ENCODE data around the gene SUGP2.
"Not testable (repeated sequence)": the region's sequence is repeated elsewhere in the genome, so short reads cannot be mapped to it uniquely, and the experiment has no call there.

SUGP2 gene

GRCh38 chr19:19028526-19028925 lies 4.8 kb downstream of the SUGP2 start:
- no peak for DNase-seq

- DNase-seq: no peak
Observed at GRCh38 chr19:19027228-19027627, 6.1 kb downstream of the SUGP2 start.

DNA sequence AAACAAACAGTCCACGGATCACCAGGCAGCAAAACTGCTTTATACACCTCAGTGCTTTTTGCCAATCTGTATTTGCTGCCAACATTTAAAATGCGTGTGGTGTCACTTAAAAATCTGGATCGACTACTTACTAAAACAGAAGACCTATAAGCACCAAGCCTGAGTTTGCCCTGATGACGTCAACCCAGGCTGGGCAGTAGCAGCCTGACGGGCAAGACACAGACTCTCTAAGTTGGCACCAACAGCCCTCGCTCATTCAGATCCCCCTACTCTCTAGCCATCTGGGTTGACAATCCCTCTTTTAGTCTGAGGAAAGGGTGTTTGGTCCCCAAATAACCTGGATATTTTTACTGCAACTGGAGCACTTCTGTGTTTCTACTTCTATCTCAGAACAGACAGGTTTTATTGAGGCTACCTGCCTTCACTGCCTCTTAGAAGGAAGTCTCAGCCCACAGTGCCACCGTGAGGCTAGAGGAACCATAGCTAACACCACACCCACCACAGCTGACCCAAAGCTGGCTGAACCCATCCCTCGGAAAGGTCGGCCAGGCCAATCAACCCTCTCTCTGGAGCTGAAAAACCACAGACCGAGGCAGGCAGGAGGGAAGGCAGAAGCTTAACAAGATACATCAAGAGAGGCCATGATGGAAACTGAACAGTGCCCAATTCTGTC lies 6.9 kb downstream of the SUGP2 start:
- no peak for DNase-seq

GRCh38 chr19:19025861-19026260 lies 7.5 kb downstream of the SUGP2 start:
- no peak for DNase-seq

GRCh38 chr19:19023376-19023775 lies 9.9 kb downstream of the SUGP2 start:
- DNase-seq: not testable (repeated sequence)

GRCh38 chr19:19022380-19022961 lies 10.8 kb downstream of the SUGP2 start:
- DNase-seq: no peak

DNA sequence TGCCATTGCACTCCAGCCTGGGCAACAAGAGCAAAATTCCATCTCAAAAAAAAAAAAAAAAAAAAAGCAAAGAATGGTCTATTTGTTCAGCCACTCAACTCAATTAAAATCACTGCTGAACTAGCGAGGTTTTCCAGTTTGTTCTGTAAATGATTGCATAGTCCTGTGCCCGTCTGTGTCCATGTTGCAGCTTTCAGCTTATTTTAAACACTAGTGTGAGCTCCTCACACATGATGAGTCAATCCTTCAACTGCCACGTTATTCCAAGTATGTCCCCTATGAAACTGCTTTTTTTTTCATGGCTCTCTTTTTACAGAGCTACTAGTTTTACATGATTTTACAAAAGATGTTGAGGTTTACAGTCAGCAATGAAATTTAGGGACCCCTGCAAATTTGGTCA lies 12.2 kb downstream of the SUGP2 start:
- no peak for DNase-seq

DNA sequence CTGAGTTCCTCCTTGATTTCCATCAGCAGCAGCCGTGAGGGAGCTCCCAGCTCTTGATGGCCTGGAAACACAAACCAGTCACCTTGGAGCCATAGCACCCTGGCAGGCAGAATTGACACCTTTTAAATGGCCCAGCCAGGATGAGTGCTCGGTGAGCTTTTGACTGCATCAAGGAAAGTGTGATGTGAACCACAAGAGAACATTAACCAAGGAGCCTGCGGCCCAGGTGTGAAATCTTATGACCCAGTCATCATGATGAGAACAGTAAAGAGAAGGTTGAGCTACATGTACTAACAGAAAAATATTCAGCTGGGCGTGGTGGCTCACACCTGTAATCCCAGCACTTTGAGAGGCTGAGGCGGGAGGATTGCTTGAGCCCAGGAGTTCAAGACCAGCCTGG lies 22.8 kb downstream of the SUGP2 start:
- no peak for DNase-seq

DNA sequence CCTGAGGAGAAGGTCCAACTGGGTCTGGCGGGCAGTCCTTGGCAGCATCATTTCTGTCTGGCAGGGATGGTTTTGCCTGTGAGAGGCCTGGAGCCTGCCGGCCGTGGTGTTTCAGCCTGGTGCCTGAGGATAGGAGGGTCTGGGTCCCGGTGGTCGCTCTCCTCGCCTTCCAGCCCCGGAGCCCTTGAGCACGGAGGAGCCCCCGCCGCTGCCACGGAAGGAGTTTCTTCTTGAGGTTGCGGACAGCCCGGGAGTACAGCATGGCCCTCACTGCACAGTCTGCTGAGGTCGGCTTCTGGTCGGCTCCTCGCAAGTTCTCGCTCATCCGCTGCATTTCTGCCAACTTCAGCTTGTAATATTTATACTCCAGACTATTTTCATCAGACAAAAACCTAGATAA lies 23.4 kb downstream of the SUGP2 start:
- no peak for DNase-seq

GRCh38 chr19:19006213-19006612 lies 27.1 kb downstream of the SUGP2 start:
- DNase-seq: no peak

- DNase-seq: no peak
Observed at GRCh38 chr19:19004144-19004543, 29.2 kb downstream of the SUGP2 start.

- DNase-seq: no peak
Observed at GRCh38 chr19:18999896-19000620, 33.3 kb downstream of the SUGP2 start.

- no peak for DNase-seq
Observed at GRCh38 chr19:18999016-18999758, 34.1 kb downstream of the SUGP2 start.

- no peak for DNase-seq
Observed at GRCh38 chr19:18998276-18998675, 35.0 kb downstream of the SUGP2 start.

DNA sequence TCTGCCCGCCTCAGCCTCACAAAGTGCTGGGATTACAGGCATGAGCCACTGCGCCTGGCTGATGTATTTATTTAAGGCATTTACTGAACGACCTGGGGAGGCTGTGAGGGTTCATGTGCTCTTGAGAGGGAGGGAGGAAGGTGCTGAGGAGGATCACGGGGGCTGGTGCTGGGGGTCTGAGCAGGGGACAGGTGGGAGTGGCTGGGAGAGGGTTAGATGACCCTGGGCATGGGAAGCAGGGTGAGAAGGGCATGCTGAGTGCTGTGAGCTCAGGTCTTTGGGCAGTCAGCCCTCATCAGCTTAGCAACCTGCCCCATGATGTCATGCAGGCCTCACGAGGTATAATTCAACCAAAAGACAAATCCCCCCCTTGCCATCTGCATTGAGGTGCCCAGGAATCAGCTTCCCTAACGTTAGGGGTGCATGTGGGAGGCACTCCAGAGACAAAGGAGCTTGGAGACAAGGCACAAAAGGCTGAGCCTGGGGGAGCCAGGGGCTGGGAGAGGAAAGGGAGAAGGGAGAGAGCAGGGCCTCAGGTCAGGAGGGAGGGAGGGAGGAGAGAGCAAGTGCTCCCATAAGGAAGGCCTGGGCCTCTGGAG lies 36.4 kb downstream of the SUGP2 start:
- DNase-seq: no peak

DNA sequence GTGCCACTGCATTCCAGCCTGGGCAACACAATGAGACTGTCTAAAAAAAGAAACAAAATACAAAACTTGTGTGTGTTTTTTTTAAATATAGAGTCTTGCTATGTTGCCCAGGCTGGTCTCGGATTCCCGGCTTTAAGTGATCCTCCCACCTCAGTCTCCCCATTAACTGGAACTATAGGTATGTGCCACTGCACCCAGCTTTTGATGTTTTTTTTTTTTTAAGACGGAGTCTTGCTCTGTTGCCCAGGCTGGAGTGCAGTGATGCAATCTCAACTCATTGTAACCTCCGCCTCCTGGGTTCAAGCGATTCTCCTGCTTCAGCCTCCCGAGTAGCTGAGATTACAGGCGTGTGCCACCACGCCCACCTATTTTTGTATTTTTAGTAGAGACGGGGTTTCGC lies 37.0 kb downstream of the SUGP2 start:
- no peak for DNase-seq

DNA sequence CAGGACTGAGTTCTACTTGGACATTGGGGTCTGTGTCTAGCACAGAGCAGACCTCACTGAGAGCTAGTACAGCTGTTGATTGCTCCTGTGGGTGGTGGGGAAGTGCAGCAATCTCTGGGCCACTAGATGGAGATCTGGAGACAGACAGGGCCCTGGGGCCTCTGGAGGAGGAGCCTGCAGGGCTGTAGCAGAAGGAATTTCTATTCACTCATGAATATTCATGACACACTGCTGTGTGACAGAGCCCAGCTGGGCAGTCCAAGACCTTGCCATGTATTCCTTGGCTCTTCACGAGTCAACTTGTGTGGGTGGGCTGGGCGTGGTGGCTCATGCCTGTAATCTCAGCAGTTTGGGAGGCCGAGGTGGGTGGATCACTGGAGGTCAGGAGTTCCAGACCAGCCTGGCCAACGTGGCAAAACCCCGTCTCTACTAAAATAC lies 37.5 kb downstream of the SUGP2 start:
- DNase-seq: no peak

GRCh38 chr19:18993115-18993514 lies 40.2 kb downstream of the SUGP2 start:
- no peak for DNase-seq

DNA sequence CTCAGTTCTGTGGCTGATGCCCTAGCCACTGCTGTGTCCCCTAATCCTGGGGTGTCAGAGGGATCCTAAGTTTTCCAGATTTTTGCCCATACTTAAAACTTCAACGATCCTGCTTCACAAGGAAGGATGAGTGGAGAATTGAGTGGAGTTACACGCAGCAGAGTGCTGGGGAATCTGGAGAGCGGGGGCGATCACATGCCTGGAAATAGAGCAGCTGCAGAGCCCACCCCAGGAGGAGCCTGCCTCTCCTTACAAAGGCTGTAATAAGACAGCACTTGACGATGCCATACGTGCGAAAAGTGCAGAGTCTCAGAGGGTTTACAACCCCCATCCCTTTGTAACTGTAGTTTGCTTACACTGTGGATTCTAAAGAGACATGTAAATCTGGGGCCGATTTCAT lies 40.6 kb downstream of the SUGP2 start:
- DNase-seq: no peak

GRCh38 chr19:18991468-18991867 lies 41.8 kb downstream of the SUGP2 start:
- DNase-seq: no peak

GRCh38 chr19:18991006-18991405 lies 42.3 kb downstream of the SUGP2 start:
- DNase-seq: no peak

DNA sequence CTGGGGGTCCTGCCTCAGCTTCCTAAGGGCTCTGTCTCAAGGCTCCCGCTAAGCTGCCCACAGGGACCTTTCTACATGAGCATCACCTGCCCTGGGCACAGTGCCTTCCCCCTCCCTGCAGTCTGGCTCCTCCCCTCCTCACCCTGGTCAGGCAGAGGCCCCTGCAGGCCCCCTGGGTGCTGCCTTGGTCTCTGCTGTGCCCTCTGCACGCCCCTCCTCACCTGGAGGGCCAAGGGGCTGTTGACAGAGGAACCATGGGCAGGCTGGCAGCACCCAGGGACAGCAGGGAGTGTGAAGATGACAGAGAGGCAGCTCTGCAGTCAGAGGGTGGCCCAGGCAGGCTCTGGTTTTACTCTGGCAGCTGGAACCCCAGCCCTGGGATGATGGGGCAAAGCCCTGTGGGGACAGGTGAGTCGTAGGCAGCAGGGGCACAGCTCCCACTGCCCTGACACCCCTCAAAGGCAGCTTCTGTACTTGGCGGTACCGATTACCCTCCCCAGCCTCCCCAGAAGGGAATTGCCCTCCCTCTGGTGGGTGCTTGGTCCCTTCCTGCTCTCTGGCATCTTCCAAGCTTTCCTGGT lies 43.1 kb downstream of the SUGP2 start:
- DNase-seq: no peak

DNA sequence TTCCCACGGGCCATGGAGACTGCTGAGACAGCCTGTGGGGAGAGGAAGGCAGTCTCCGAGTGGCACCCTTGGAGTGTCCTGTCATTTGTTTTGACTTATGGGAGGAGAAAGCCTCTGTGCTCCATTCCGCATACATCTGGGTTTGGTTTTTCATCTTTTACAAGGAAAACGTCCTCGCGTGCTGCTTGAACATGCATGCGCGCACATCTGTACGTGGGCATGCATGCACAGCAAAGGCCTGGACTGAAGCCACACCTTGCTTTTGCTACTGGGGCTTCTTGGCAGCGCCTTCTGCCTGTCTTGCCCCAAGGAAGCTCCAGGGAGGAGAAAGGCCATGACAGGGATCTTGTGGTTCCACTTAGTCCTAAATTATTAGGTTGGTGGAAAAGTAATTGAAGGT lies 44.0 kb downstream of the SUGP2 start:
- DNase-seq: no peak

Data from activated T-cell treated with anti-CD3 and anti-CD28 coated beads, Interleukin-2, amount 50 U/mL, for 1 hour (primary cell).